Stimulated activated naive B cell treated with anti-CD40 and anti-IgM and Interleukin-4, amounts not matched to agents 10 μg/mL and 1 μg/mL and 100 μg/mL, for 72 hours (primary cell): ENCODE data around the gene TXNIP.
A peak's percentile ranks its signal among the peaks of the same experiment; 100 is the strongest.

Source experiments
- ATAC-seq, 2 donors: fragments of 150-1000 bp; cut with Tn5 transposase; replicated peaks; 2 replicates each; pipeline ENCODE4 v1.10.0; 2021; ENCODE audit warnings: moderate library complexity in 1 of 2
- DNase-seq: peaks from one replicate; pipeline ENCODE4 v3.0.0; 2021
- H3K27ac Mint-ChIP-seq: one replicate; pipeline ENCODE4 v1.8.0; 2022; ENCODE audit warnings: mild to moderate bottlenecking, mixed read lengths
- H3K27me3 Mint-ChIP-seq, 2 donors: one replicate each; pipeline ENCODE4 v1.8.0; 2022; ENCODE audit warnings: mixed read lengths in 2 of 2
- H3K36me3 Mint-ChIP-seq, 2 donors: one replicate each; pipeline ENCODE4 v1.8.0; 2022; ENCODE audit warnings: mixed read lengths in 2 of 2, mild to moderate bottlenecking in 1 of 2
- H3K4me1 Mint-ChIP-seq, 2 donors: one replicate each; pipeline ENCODE4 v1.8.0; 2022; ENCODE audit warnings: mixed read lengths in 2 of 2, mild to moderate bottlenecking in 1 of 2
- H3K4me3 Mint-ChIP-seq, 2 donors: one replicate each; pipeline ENCODE4 v1.8.0; 2022; ENCODE audit warnings: mild to moderate bottlenecking in 2 of 2, mixed read lengths in 2 of 2, moderate library complexity in 1 of 2
- H3K9me3 Mint-ChIP-seq, 2 donors: one replicate each; pipeline ENCODE4 v1.8.0; 2022; ENCODE audit warnings: mixed read lengths in 2 of 2, mild to moderate bottlenecking in 1 of 2

Gene TXNIP

DNA sequence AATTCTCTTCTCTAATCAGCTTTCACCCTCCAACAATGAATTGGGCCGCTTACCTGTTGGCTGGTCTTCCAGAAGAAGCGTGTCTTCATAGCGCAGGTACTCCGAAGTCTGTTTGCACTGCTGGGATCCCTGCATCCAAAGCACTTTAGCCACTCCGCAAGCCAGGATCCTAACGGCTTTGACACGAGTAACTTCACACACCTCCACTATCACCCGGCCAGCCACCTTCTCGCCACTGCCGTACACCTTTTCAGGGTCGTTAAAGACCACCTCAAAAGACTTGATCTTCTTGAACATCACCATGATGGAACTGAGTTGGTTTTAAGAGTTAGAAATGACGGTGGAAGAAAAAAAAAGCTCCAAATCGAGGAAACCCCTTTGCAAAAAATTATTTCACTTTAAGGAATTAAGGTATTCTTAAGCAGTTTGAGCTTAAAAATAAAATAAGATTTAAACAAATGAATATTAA, 381 bp downstream of the TXNIP start:
- Mint-ChIP-seq H3K4me1 (peaks cover 60 to 70% of the 10 kb centered on the region in 2 donors), H3K36me3 (peaks cover 37 to 49% of the 10 kb centered on the region in 2 donors), H3K4me3 (peak overlapping the region; percentile 84 to 96), H3K27me3 (no peaks in the 10 kb centered on the region), H3K9me3 (no peaks in the 10 kb centered on the region), H3K27ac (peak overlapping the region; percentile 97)
- ATAC-seq (no peak), DNase-seq (no peak)

DNA sequence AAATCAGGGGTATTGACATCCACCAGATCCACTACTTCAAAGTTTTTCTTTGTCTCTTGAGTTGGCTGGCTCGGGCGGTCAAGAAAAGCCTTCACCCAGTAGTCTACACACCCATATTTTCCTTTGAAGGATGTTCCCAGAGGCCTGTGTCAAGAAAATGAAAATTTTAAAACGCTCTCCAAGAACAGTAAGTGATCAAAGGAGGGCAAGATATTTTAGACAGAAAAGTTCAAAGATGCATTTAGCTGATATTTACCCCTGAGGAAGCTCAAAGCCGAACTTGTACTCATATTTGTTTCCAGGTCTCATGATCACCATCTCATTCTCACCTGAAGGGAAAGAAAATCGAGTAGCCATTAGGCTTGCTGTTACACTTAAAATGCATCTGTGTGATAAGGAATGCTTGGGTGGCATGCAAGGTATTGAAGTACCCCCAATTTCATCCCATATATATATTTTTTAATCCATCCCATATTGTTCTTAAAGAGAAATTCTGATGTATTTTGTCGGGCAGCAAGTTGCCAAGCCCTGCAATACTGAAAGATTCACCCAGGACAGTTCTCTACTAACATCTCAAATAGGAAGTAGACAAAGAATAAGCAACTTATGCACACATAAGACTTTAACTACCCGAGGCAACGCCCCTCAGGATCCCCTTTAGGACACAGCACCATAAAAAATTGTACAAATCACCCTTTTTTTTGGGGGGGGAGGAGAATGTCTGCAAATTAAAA, 1.1 kb downstream of the TXNIP start:
- DNase-seq (no peak), ATAC-seq (no peak)
- no peaks in the 10 kb centered on the region for H3K27me3 Mint-ChIP-seq
- H3K4me1 Mint-ChIP-seq = peaks cover 62 to 75% of the 10 kb centered on the region in 2 donors
- no peaks in the 10 kb centered on the region for H3K9me3 Mint-ChIP-seq
- H3K36me3 Mint-ChIP-seq = peaks cover 37 to 49% of the 10 kb centered on the region in 2 donors
- peak overlapping the region; percentile 84 to 96 for H3K4me3 Mint-ChIP-seq
- peak overlapping the region; percentile 97 for H3K27ac Mint-ChIP-seq

DNA sequence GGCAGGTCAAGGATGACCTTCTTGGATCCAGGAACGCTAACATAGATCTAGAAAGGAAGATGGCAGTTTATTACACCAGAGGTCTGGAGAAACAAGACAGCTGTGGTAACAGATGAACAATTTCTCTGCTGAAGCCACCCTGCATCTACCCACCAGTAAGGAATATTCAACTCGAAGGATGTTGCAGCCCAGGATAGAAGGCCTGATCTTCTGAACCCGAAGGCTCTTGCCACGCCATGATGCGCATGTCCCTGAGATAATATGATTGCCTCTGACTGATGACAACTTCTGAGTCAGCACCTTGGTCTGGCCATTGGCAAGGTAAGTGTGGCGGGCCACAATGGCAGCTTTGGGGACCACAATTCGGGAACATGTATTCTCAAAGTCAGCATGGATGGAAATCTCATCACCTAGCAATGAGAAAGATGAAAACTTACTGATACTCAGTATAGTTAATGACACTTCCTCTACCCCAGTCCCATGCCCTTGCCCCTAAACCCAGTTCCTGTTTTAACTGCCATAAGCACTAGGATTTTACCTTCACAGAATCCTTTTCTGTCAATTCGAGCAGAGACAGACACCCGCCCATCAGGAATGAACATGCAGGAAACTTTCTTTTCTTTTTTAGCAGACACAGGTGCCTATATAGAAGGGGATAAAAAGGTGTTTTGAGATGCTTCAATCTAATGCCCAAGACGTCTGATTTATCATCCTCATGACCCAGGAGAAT, 1.8 kb downstream of the TXNIP start:
- Mint-ChIP-seq H3K36me3 (peaks cover 37 to 49% of the 10 kb centered on the region in 2 donors), H3K4me3 (peak overlapping the region; percentile 84 to 96), H3K27me3 (no peaks in the 10 kb centered on the region), H3K9me3 (no peaks in the 10 kb centered on the region), H3K4me1 (peaks cover 58 to 72% of the 10 kb centered on the region in 2 donors), H3K27ac (peak overlapping the region; percentile 83)
- ATAC-seq (peak in 1 of 2 donors; percentile 16), DNase-seq (no peak)

DNA sequence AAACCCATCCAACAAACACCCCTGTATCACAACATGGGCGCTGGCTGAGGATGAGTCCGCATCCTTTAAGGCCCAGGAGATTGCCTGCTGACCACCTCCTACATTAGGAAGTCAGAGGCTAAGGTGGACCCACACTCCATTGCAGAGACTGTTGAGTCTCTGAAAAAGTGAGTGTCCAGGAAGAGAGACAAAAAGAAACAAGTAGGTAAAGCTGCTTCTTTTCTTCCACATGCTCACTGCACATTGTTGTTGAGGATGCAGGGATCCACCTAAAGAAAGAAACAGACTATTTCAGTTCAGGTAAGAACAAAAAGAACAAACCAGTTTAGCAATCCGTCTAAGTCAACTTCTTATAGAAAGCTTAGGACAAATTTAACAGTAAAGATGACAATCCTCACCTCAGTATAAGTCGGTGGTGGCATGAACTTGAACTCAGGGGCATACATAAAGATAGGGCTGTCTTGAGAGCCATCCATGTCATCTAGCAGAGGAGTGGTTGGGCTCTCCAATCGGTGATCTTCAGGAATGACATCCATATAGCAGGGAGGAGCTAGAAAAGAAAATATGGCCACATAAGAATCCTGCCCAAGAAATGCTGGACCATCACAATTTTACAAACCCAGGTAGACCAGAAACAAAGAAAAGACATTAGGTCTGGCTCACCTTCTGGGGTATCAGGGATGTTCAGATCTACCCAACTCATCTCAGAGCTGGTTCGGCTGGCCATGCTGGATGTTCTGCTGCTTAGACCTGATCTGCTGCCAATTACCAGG, 2.6 kb downstream of the TXNIP start:
- peak overlapping the region; percentile 75 for H3K27ac Mint-ChIP-seq
- DNase-seq (no peak), ATAC-seq (no peak)
- no peaks in the 10 kb centered on the region for H3K9me3 Mint-ChIP-seq
- peaks cover 37 to 49% of the 10 kb centered on the region in 2 donors for H3K36me3 Mint-ChIP-seq
- no peaks in the 10 kb centered on the region for H3K27me3 Mint-ChIP-seq
- H3K4me3 Mint-ChIP-seq = peak overlapping the region; percentile 84 to 96
- peaks cover 53 to 68% of the 10 kb centered on the region in 2 donors for H3K4me1 Mint-ChIP-seq

DNA sequence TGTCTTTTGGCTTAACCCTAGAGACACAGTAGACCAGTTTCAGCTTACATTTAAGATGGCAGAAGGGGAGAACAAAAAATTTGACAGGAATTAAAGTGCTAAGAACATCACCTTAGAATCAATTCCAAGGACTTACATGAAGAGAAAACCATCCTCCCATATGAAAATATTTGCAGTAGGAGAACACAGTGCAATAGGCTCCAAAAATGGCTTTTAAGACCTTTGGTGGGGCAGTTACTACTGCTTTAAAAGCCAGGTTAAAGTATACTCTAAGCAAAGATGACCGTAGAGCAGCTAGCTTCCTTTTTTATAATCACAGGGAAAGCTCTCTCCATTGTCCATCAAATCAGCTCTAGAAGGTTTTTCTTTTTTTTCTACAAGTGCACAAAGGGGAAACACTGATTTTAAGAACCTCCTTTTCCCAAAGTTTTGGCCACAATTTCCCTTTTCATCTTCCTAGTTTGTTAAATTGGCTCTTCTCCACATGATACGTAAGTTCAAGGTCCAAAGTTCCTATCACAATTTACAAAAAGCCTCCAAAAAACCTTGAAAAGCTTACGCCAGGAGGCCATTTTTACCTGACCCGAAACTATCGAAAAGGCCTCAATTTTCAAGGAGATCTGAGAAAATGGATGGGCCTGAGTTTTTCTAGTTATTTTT, 3.3 kb downstream of the TXNIP start:
- Mint-ChIP-seq H3K27ac (peak overlapping the region; percentile 44), H3K27me3 (no peaks in the 10 kb centered on the region), H3K36me3 (peaks cover 37 to 49% of the 10 kb centered on the region in 2 donors), H3K9me3 (no peaks in the 10 kb centered on the region), H3K4me3 (peak overlapping the region; percentile 84 to 96), H3K4me1 (peaks cover 52 to 69% of the 10 kb centered on the region in 2 donors)
- DNase-seq (no peak), ATAC-seq (no peak)

DNA sequence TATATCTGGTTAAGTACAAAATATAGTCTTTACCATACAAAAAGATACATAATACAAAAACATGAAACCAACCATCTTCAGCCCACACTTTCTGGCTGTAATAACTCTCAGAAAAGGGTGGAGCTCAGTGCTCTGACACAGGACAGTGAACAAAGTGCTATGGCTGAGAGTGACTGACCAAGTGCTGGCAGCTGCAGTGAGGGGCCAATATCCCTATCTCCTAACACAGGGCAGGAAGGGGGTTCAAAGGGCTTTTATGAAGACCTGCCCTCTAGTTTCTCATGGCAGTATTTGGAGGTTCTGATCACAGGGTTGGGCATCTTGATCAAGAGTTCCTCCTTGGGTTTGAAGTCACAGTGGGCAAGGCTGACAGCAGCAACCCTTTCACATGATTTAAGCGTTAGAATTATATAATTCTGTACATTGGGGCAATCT, 3.9 kb downstream of the TXNIP start:
- H3K9me3 Mint-ChIP-seq = no peaks in the 10 kb centered on the region
- peak overlapping the region; percentile 17 to 26 for H3K4me3 Mint-ChIP-seq
- peaks cover 37 to 49% of the 10 kb centered on the region in 2 donors for H3K36me3 Mint-ChIP-seq
- peaks cover 50 to 69% of the 10 kb centered on the region in 2 donors for H3K4me1 Mint-ChIP-seq
- H3K27me3 Mint-ChIP-seq = no peaks in the 10 kb centered on the region
- DNase-seq (no peak), ATAC-seq (no peak)
- H3K27ac Mint-ChIP-seq = peak overlapping the region; percentile 44

DNA sequence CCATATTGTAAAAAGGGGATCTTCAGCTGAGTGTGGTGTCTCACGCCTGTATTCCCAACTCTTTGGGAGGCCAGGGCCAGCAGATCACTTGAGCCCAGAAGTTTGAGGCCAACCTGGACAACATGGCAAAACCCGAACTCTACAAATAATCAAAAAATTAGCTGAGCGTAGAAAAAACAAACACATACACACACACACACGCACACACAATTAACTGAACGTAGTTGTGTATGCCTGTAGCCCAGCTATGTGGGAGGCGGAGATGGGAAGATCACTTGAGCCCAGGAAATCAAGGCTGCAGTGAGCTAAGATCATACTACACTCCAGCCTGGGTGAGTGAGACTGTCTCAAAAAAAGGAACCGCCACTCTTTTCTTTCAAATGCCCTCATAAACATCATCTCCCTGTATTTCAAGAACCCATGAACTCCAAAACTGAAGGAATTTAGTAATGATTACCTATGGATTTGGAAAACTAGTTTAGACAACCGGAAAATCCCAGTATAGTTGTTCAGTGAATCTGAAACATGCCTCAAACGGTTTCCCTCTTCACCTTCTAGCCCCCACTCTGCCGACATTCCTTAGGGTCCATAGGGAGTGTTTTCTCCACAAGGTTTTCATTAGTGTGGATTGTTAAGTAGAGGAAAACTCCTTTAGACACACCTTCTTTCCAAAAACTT, 4.5 kb downstream of the TXNIP start:
- H3K4me3 Mint-ChIP-seq = no peak overlapping the region
- DNase-seq = no peak
- peaks cover 37 to 49% of the 10 kb centered on the region in 2 donors for H3K36me3 Mint-ChIP-seq
- H3K27me3 Mint-ChIP-seq = no peaks in the 10 kb centered on the region
- no peak for ATAC-seq
- peaks cover 46 to 65% of the 10 kb centered on the region in 2 donors for H3K4me1 Mint-ChIP-seq
- peak overlapping the region; percentile 68 for H3K27ac Mint-ChIP-seq
- H3K9me3 Mint-ChIP-seq = no peaks in the 10 kb centered on the region

DNA sequence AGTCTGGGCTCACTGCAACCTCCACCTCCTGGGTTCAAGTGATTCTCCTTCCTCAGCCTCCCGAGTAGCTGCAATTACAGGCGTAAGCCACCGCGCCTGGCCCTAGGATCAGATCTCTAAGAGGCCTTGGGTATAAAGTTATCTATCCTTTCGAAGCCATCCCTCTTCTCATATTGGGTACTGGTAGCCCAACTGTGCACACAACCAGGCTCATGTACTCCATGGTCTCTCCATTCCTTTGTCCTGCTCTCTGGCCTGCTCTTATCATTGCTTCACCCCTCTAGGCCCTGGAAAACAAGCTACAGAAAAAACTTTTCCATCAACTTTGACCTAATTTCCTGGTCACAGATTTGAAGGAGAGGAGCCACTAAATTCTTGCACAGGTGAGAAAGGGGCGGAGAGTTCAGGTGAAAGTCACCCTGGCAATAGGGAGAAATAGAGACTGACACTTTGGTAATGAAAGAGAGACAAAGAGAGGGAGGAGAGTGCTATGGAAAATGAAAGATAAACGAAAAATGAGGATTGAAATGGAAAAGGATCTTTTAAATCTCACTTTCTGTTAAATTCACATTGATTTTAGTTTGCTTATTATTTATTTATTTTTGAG, 6.0 kb downstream of the TXNIP start:
- Mint-ChIP-seq H3K4me3 (no peak overlapping the region), H3K36me3 (peaks cover 33 to 37% of the 10 kb centered on the region in 2 donors), H3K27ac (peak overlapping the region; percentile 1), H3K9me3 (no peaks in the 10 kb centered on the region), H3K4me1 (peaks cover 51 to 76% of the 10 kb centered on the region in 2 donors), H3K27me3 (no peaks in the 10 kb centered on the region)
- no peak for DNase-seq
- ATAC-seq = no peak

DNA sequence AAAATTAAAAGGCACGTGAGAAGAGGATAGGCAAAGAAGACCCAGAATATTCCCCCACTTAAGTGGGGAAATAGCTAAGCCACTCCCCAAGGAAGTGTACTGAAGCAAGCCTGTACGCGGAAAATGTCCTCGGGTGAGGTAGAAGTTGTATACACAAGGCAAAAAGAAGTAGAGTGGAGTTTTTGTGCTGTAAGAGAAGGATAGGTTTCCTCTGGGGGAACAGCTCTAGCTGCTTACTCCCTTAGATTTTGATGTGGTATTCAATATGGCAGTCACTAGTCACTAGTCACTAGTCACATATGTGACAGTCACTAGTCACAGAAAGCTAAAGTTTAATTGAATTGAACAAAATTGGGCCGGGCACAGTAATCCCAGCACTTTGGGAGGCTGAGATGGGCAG, 7.6 kb downstream of the TXNIP start:
- Mint-ChIP-seq H3K9me3 (no peaks in the 10 kb centered on the region), H3K4me1 (peaks cover 52 to 72% of the 10 kb centered on the region in 2 donors), H3K4me3 (no peak overlapping the region), H3K27ac (peak overlapping the region; percentile 82), H3K27me3 (no peaks in the 10 kb centered on the region), H3K36me3 (peaks cover 18 to 21% of the 10 kb centered on the region in 2 donors)
- DNase-seq = no peak
- no peak for ATAC-seq

DNA sequence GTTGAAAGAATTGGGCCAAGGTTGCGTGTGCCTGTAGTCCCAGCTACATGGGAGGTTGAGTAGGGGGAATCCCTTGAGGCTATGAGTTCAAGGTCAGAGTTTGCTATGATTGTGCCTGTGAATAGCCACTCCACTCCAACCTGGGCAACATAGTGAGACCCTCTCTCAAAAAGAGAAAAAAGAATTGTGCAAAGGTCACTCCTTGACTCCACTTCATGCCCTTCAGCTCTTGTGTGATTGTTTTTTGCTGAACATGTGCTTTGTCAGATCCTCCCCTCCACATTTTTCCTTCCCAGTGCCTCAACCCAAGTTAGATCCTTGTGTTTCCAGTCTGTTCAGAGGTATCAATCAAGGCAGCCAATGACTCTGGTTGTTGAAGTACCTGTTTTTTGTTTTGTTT, 8.5 kb downstream of the TXNIP start:
- no peak overlapping the region for H3K4me3 Mint-ChIP-seq
- H3K27me3 Mint-ChIP-seq = no peaks in the 10 kb centered on the region
- H3K9me3 Mint-ChIP-seq = no peaks in the 10 kb centered on the region
- H3K27ac Mint-ChIP-seq = peak overlapping the region; percentile 37
- peaks cover 50 to 63% of the 10 kb centered on the region in 2 donors for H3K4me1 Mint-ChIP-seq
- DNase-seq (no peak), ATAC-seq (no peak)
- H3K36me3 Mint-ChIP-seq = peaks cover 9 to 14% of the 10 kb centered on the region in 2 donors

DNA sequence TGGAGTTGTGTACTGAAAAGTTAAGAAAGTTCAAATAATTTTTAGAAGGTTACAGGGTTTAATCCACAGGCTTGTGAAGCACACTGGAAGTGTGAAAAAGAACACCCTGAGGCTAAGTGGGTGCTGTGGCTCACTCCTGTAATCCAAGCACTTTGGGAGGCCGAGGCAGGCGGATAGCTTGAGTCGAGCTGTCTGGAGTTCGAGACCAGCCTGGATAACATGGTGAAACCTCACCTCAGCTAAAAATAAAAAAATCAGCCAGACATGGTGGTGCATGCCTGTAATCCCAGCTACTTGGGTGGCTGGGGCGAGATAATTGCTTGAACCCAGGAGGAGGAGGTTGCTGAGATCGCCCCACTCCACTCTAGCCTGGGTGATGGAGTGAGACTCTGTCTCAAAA, 9.8 kb downstream of the TXNIP start:
- no peak overlapping the region for H3K27ac Mint-ChIP-seq
- no peaks in the 10 kb centered on the region for H3K27me3 Mint-ChIP-seq
- DNase-seq (no peak), ATAC-seq (no peak)
- peaks cover 0 to under 1% of the 10 kb centered on the region in 2 donors for H3K36me3 Mint-ChIP-seq
- peaks cover 50 to 52% of the 10 kb centered on the region in 2 donors for H3K4me1 Mint-ChIP-seq
- H3K4me3 Mint-ChIP-seq = no peak overlapping the region
- no peaks in the 10 kb centered on the region for H3K9me3 Mint-ChIP-seq

DNA sequence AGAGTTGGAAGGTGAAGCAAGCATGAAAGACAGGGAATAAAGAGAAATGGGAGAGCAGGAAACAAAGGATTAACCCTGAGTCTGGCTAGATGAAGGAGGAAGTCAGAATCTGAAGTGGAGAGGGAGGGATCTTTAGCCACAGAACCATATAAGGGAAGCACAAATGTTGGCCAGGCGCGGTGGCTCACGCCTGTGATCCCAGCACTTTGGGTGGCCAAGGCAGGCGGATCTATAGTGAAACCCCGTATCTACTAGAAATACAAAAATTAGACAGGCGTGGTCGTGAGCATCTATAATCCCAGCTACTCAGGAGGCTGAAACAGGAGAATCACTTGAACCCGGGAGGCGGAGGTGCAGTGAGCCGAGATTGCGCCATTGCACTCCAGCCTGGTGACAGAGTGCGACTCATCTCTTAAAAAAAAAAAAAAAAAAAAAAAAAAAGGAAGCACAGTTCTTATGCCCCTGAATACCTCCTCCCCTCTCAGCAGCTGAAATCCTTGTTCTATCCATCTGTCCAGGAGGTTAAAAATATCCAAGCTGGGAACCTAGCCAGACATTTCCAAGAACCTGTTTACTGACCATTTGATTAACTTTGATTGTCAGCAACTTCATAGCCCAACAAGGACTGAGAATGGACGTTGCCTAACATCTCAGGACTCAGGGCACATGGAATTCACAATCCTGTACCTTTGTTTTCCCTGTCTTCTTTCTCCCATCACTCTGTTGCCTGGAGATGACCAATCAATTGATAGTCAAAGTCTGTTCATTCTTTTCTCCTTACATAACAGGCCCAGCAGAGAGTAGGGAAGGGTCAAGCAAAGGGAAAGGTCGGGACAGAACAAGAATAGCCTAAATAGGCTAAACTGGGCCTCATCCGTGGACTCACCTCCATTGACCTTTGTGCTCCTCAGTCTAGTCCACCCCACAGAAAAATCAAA, 10.6 kb downstream of the TXNIP start:
- H3K9me3 Mint-ChIP-seq = no peaks in the 10 kb centered on the region
- peak overlapping the region; percentile 53 for H3K27ac Mint-ChIP-seq
- H3K4me1 Mint-ChIP-seq = peaks cover 48 to 55% of the 10 kb centered on the region in 2 donors
- no peak for DNase-seq
- H3K4me3 Mint-ChIP-seq = peak overlapping the region; percentile 18 to 64
- H3K27me3 Mint-ChIP-seq = no peaks in the 10 kb centered on the region
- no peaks in the 10 kb centered on the region for H3K36me3 Mint-ChIP-seq
- ATAC-seq = peak in 1 of 2 donors; percentile 40
